Measurements from ENCODE around the gene TRAPPC2L. TPM values are rescaled to one million over a fixed set of nuclear protein-coding genes. Genes with fewer than 3 reads are reported as not detected.

Gene TRAPPC2L
- total and polyA plus RNA-seq, 2 of the 13 experiments (the other 11 are each of a cell fraction or from before 2014, with no cell fraction given): 96.3 to 107 TPM

DNA sequence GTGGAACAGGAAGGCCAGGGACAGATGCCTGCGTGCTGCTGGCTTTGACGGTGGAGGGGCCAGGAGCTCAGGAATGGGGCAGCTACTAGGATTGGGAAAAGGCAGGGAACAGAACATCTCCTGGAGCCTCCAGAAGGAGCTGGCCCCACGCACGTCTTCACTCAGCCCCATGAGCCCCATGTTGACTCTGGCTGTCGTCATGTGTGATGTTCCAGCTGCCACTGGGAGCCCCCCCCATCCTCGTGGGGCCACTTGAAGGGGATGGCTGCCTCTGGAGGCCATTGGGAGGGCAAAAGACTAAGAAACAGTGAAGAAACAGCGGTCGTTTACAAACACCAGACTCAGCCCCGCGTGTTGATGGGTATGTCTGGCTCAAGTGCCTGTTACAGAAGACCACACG is 26.7 kb upstream of the TRAPPC2L start:
- 73% methylated on average over 9 of the region's 11 CpGs for WGBS (ENCODE audit: low lambda C conversion rate)
- no peak for ATAC-seq
- FAIRE-seq: no peak
- intact Hi-C loops (cut with micrococcal nuclease; ENCODE audit: unreplicated experiment) (no loop called here), in situ Hi-C loops (cut with HindIII; ENCODE audit: extremely low pct_ligation_motif_present, low pct_unique_long_range_greater_than_20kb) (no loop called here)
- BruUV-seq (replicated peaks): no TSS peak
- Histone ChIP-seq H3K79me2 (ENCODE audit: insufficient read depth, low read length) (no peaks in the 10 kb centered on the region), H3K27me3 (ENCODE audit: control insufficient read depth in 1 of 2, insufficient read depth in 2 of 2, low read length in 2 of 2) (no peaks in the 10 kb centered on the region), H3K36me3 (replicated peaks in 1 of 2; ENCODE audit: control insufficient read depth in 1 of 2, insufficient read depth in 2 of 2, low read length in 2 of 2) (no peaks in the 10 kb centered on the region), H3K27ac (ENCODE audit: extremely low read length, insufficient read depth, low read length) (no peak overlapping the region), H3K9me3 (ENCODE audit: low read length) (no peaks in the 10 kb centered on the region), H3K9ac (ENCODE audit: insufficient read depth, low read depth, low read length) (no peak overlapping the region), H4K20me1 (ENCODE audit: insufficient read depth, low read length) (no peaks in the 10 kb centered on the region), H2AFZ (ENCODE audit: low read length) (no peak overlapping the region), H3K4me1 (ENCODE audit: insufficient read depth, low read length) (0 out of 2 replicates have a peak, but pooled peaks cover 7% of the 10 kb centered on the region), H3K4me2 (ENCODE audit: low read depth, low read length) (no peak overlapping the region), H3K4me3 (replicated peaks in 1 of 3; ENCODE audit: insufficient read depth in 1 of 3, low read depth in 2 of 3, low read length in 3 of 3) (no peak overlapping the region)
- no peak for DNase-seq (ENCODE audit: low spot score)
- ChIA-PET POLR2A (interaction anchor here (0.7 kb wide), 1 partner anchor 96 kb away, joined by 5 read pairs; no protein-coding TSS in a partner anchor), CTCF (ENCODE audit: low intra/inter-chr PET ratio, low total read pairs) (no interaction called here)
- TF ChIP-seq, protein P1, sequence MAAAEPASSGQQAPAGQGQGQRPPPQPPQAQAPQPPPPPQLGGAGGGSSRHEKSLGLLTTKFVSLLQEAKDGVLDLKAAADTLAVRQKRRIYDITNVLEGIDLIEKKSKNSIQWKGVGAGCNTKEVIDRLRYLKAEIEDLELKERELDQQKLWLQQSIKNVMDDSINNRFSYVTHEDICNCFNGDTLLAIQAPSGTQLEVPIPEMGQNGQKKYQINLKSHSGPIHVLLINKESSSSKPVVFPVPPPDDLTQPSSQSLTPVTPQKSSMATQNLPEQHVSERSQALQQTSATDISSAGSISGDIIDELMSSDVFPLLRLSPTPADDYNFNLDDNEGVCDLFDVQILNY (CRISPR knock-in tag; conservative IDR thresholded peaks at IDR 0.05): no peak
- TF ChIP-seq CEBPG (CRISPR knock-in tag; IDR thresholded peaks at IDR 0.05) (no peak), ZZZ3 (CRISPR knock-in tag; IDR thresholded peaks at IDR 0.05; ENCODE audit: borderline replicate concordance) (no peak), ZNF543 (CRISPR knock-in tag; IDR thresholded peaks at IDR 0.05) (no peak), NFE2L1 (CRISPR knock-in tag; IDR thresholded peaks at IDR 0.05; ENCODE audit: borderline replicate concordance) (no peak), SMARCC2 (IDR thresholded peaks at IDR 0.05) (no peak)
- TF ChIP-seq, protein P2, sequence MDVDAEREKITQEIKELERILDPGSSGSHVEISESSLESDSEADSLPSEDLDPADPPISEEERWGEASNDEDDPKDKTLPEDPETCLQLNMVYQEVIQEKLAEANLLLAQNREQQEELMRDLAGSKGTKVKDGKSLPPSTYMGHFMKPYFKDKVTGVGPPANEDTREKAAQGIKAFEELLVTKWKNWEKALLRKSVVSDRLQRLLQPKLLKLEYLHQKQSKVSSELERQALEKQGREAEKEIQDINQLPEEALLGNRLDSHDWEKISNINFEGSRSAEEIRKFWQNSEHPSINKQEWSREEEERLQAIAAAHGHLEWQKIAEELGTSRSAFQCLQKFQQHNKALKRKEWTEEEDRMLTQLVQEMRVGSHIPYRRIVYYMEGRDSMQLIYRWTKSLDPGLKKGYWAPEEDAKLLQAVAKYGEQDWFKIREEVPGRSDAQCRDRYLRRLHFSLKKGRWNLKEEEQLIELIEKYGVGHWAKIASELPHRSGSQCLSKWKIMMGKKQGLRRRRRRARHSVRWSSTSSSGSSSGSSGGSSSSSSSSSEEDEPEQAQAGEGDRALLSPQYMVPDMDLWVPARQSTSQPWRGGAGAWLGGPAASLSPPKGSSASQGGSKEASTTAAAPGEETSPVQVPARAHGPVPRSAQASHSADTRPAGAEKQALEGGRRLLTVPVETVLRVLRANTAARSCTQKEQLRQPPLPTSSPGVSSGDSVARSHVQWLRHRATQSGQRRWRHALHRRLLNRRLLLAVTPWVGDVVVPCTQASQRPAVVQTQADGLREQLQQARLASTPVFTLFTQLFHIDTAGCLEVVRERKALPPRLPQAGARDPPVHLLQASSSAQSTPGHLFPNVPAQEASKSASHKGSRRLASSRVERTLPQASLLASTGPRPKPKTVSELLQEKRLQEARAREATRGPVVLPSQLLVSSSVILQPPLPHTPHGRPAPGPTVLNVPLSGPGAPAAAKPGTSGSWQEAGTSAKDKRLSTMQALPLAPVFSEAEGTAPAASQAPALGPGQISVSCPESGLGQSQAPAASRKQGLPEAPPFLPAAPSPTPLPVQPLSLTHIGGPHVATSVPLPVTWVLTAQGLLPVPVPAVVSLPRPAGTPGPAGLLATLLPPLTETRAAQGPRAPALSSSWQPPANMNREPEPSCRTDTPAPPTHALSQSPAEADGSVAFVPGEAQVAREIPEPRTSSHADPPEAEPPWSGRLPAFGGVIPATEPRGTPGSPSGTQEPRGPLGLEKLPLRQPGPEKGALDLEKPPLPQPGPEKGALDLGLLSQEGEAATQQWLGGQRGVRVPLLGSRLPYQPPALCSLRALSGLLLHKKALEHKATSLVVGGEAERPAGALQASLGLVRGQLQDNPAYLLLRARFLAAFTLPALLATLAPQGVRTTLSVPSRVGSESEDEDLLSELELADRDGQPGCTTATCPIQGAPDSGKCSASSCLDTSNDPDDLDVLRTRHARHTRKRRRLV (CRISPR knock-in tag; IDR thresholded peaks at IDR 0.05): no peak
- TF ChIP-seq, protein P3, sequence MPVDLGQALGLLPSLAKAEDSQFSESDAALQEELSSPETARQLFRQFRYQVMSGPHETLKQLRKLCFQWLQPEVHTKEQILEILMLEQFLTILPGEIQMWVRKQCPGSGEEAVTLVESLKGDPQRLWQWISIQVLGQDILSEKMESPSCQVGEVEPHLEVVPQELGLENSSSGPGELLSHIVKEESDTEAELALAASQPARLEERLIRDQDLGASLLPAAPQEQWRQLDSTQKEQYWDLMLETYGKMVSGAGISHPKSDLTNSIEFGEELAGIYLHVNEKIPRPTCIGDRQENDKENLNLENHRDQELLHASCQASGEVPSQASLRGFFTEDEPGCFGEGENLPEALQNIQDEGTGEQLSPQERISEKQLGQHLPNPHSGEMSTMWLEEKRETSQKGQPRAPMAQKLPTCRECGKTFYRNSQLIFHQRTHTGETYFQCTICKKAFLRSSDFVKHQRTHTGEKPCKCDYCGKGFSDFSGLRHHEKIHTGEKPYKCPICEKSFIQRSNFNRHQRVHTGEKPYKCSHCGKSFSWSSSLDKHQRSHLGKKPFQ (CRISPR knock-in tag; IDR thresholded peaks at IDR 0.05; ENCODE audit: insufficient replicate concordance): no peak
- TF ChIP-seq, protein P4, sequence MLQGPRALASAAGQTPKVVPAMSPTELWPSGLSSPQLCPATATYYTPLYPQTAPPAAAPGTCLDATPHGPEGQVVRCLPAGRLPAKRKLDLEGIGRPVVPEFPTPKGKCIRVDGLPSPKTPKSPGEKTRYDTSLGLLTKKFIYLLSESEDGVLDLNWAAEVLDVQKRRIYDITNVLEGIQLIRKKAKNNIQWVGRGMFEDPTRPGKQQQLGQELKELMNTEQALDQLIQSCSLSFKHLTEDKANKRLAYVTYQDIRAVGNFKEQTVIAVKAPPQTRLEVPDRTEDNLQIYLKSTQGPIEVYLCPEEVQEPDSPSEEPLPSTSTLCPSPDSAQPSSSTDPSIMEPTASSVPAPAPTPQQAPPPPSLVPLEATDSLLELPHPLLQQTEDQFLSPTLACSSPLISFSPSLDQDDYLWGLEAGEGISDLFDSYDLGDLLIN (CRISPR knock-in tag; IDR thresholded peaks at IDR 0.05; ENCODE audit: borderline replicate concordance): no peak
- TF ChIP-seq, protein P5, sequence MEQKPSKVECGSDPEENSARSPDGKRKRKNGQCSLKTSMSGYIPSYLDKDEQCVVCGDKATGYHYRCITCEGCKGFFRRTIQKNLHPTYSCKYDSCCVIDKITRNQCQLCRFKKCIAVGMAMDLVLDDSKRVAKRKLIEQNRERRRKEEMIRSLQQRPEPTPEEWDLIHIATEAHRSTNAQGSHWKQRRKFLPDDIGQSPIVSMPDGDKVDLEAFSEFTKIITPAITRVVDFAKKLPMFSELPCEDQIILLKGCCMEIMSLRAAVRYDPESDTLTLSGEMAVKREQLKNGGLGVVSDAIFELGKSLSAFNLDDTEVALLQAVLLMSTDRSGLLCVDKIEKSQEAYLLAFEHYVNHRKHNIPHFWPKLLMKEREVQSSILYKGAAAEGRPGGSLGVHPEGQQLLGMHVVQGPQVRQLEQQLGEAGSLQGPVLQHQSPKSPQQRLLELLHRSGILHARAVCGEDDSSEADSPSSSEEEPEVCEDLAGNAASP (CRISPR knock-in tag; IDR thresholded peaks at IDR 0.05; ENCODE audit: borderline replicate concordance): no peak

Measured in HepG2 (cell line).